Adrenal gland (tissue), 12 donors: ENCODE measurements around the gene SERPINB12. TPM values are rescaled to one million over a fixed set of nuclear protein-coding genes. Genes with fewer than 3 reads are reported as not detected.

ENCODE experiments used
- DNase-seq, 7 donors: peaks; one replicate each; pipeline ENCODE4 v3.0.0-alpha.2; 2019 to 2020
- H3K27ac ChIP-seq, 5 donors: fragments of 200-600 bp; sonication (generic) in 4 of 5; 1 replicate in 3 of 5; 2 replicates in 2 of 5; pipeline versions ENCODE4 v1.5.1 to v1.8.0; 2016 to 2020; ENCODE audit warnings: mild to moderate bottlenecking in 1 of 5
- H3K27me3 ChIP-seq: fragments of 200-600 bp; 2 replicates; pipeline ENCODE4 v1.8.0; 2021
- H3K36me3 ChIP-seq, 2 donors: fragments of 200-600 bp; replicated peaks in 1 of 2; 1 replicate in 1 of 2; 2 replicates in 1 of 2; pipeline versions ENCODE4 v1.5.1 to v1.8.0; 2018 to 2022
- H3K4me1 ChIP-seq, 2 donors: fragments of 200-600 bp; replicated peaks in 1 of 2; 1 replicate in 1 of 2; 2 replicates in 1 of 2; pipeline versions ENCODE4 v1.5.1 to v1.8.0; 2018 to 2021
- H3K4me3 ChIP-seq, 4 donors: fragments of 200-600 bp; sonication (generic) in 3 of 4; one replicate each; pipeline ENCODE4 v1.5.1; 2016 to 2018
- H3K9me3 ChIP-seq, 3 donors: fragments of 200-600 bp; sonication (generic) in 1 of 3; replicated peaks in 1 of 3; 1 replicate in 2 of 3; 2 replicates in 1 of 3; pipeline versions ENCODE4 v1.5.1 to v1.8.0; 2016 to 2021
- POLR2A ChIP-seq, 2 donors: fragments of 450-650 bp; IDR thresholded peaks; one replicate each; pipeline ENCODE4 v1.6.1; 2017; ENCODE audit warnings: antibody characterized with exemption in 2 of 2, mild to moderate bottlenecking in 2 of 2, moderate library complexity in 1 of 2
- WGBS, 4 donors: extraction: QIAGEN DNeasy Blood & Tissue Kit in 2 of 4; methylation state at CpG; one replicate each; pipeline versions ENCODE4 v1.1.5 to v1.1.7; 2013 to 2017; 5-methylcytosine and 5-hydroxymethylcytosine counted together
- intact Hi-C, 2 donors: fragments of 100-400 bp; cut with DNase I; formaldehyde crosslinking; loops; one replicate each; pipeline versions ENCODE4 v1.14.1 to v1.15.0; 2022 to 2023
- polyA plus RNA-seq, 3 donors: library from polyadenylated mRNA; stranded (reverse); fragments of 200-250 nt in 2 of 3; fragments of 350-450 nt in 1 of 3; fragmentation: Illumina TruSeq in 1 of 3; extraction: RNeasy Lipid Tissue Mini Kit (QIAGEN cat#74804) in 1 of 3; gene quantifications; one replicate each; pipeline ENCODE4 v1.2.3, GENCODE V29; 2013 to 2014
- total RNA-seq, 9 donors: library from RNA; depleted of rRNA in 4 of 9; stranded (reverse); fragments of >200 nt in 4 of 9; fragments of 120-200 nt in 1 of 9; fragmentation: NEBNext Ultra II Directional in 1 of 9; extraction: Animal tissue kit (Norgen Biotek cat#: 25700) in 1 of 9; gene quantifications; one replicate each; pipeline versions ENCODE4 v1.1.0 to v1.2.4, GENCODE V29; 2013 to 2023
- TF ChIP-seq, protein P1 (sequence below), 6 experiments: fragments of 450-650 bp in 4 of 6; fragments of 200-600 bp in 2 of 6; sonication (generic) in 1 of 6; IDR thresholded peaks; 1 replicate in 5 of 6; 2 replicates in 1 of 6; pipeline versions ENCODE4 v1.5.1 to v1.8.0; 2016 to 2021; ENCODE audit warnings: antibody characterized with exemption in 6 of 6, mild to moderate bottlenecking in 2 of 6, moderate library complexity in 1 of 6
- donor health status: healthy with polysubstance abuse.
- donor health status: Bipolar disorder and iron deficiency.
- donor health status: DM: yes; HTN: yes; CAD: no.
- donor health status: DM: no; HTN: no; CAD: no.
- donor health status: DM: no; HTN: no; CAD: no.
- donor health status: DM: yes; HTN: yes; CAD: no.

SERPINB12 gene
- total and polyA plus RNA-seq, 12 donors: 0.17 TPM; not detected in 11

DNA sequence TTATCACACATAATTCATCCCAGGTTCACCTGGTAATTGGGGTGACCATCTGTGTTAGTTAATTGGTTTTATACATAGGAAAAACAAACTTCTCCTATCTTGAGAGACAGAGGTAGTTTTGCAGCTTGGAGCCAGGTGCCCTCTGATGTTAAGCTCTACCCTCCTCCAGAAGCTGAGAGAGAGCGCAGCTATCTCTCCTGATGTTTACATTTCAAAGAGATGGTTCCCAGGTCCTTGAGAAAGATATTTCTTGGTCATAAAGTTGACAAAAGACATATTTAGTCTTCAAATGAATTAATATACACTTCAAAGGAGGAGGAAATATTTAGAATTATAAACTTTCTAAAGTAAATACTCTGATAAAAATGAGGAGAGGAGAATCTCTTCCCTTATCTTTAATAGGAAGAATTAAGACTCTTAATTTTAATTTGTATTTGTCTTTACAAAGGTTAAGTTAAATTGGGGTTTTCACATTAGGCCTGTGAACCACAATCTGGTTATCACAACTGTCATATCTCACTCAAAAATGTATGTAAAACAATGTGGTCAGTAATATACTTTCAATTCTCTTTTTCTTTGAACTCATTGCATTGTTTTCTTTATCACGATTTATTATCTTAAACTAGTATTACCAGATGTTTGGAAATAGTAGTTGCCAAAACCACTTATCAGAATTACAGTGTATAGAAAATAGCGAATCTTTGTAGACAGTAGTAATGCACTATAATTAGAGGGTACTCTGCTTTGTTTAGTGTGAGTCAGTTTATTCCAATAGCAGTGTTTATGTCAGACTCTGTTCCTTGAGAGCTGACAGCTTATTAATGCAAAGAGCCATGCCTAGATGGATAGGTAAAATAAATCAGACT is 75.1 kb downstream of the SERPINB12 start:
- Histone ChIP-seq H3K27ac (no peak overlapping the region), H3K4me3 (no peak overlapping the region), H3K36me3 (no peaks in the 10 kb centered on the region), H3K4me1 (no peaks in the 10 kb centered on the region), H3K9me3 (no peaks in the 10 kb centered on the region), H3K27me3 (no peaks in the 10 kb centered on the region)
- DNase-seq: no peak
- no peak for TF ChIP-seq POLR2A (IDR thresholded peaks at IDR 0.05)
- TF ChIP-seq, protein P1, sequence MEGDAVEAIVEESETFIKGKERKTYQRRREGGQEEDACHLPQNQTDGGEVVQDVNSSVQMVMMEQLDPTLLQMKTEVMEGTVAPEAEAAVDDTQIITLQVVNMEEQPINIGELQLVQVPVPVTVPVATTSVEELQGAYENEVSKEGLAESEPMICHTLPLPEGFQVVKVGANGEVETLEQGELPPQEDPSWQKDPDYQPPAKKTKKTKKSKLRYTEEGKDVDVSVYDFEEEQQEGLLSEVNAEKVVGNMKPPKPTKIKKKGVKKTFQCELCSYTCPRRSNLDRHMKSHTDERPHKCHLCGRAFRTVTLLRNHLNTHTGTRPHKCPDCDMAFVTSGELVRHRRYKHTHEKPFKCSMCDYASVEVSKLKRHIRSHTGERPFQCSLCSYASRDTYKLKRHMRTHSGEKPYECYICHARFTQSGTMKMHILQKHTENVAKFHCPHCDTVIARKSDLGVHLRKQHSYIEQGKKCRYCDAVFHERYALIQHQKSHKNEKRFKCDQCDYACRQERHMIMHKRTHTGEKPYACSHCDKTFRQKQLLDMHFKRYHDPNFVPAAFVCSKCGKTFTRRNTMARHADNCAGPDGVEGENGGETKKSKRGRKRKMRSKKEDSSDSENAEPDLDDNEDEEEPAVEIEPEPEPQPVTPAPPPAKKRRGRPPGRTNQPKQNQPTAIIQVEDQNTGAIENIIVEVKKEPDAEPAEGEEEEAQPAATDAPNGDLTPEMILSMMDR (IDR thresholded peaks at IDR 0.05): no peak
- intact Hi-C loops: no loop called here
- 30 to 40% (median 31%) methylated on average over 3 of the region's 3 CpGs for WGBS, 4 donors

DNA sequence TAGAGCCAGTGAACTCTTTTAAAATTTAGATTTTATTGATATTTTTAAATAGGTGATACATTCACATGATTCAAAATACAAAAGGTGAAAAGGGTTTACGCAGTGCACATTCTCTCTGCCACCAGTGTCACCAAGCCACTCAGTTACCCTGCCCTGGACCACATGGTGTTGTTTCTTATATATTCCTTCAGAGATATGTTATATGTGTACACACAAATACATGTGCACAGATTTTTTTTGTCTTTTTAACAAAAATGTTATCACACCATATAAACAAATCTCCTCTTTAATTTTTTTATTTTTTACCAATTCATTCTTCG is 75.7 kb downstream of the SERPINB12 start:
- no peak overlapping the region for H3K27ac ChIP-seq
- intact Hi-C loops: no loop called here
- H3K27me3 ChIP-seq: no peaks in the 10 kb centered on the region

More for the DNA sequence above, 75.7 kb downstream of the SERPINB12 start:
- no peak for DNase-seq
- Histone ChIP-seq H3K4me1 (no peaks in the 10 kb centered on the region), H3K4me3 (no peak overlapping the region), H3K36me3 (no peaks in the 10 kb centered on the region), H3K9me3 (no peaks in the 10 kb centered on the region)
- no peak for TF ChIP-seq POLR2A (IDR thresholded peaks at IDR 0.05)
- TF ChIP-seq, protein P1 (IDR thresholded peaks at IDR 0.05): no peak
- WGBS, 4 donors: 80 to 88% (median 86%) methylated on average over 2 of the region's 2 CpGs

Other genes starting within 250 kb of the SERPINB12 start
- gene BCL2, start 222.6 kb upstream of the SERPINB12 start, total RNA-seq: 1 to 10 TPM in 8 of 9 donors, under 1 TPM in 1; 0.85 to 7.7 (median 4.2) TPM
- gene BCL2, start 222.6 kb upstream of the SERPINB12 start, polyA plus RNA-seq: 1 to 10 TPM; 1.2 to 2.9 (median 1.5) TPM
- 100 to 1,000 TPM in 1 of 9 donors, 10 to 100 TPM in 8; 25.6 to 102 (median 51.6) TPM for gene KDSR, start 175.2 kb upstream of the SERPINB12 start, total RNA-seq
- gene KDSR, start 175.2 kb upstream of the SERPINB12 start, polyA plus RNA-seq: 10 to 100 TPM in 2 of 3 donors, 1 to 10 TPM in 1; 8.2 to 36.7 (median 15.1) TPM
- 10 to 100 TPM; 15.0 to 58.5 (median 41.2) TPM for gene VPS4B, start 119.9 kb upstream of the SERPINB12 start, total RNA-seq
- gene VPS4B, start 119.9 kb upstream of the SERPINB12 start, polyA plus RNA-seq: 10 to 100 TPM in 1 of 3 donors, 1 to 10 TPM in 2; 6.6 to 44.4 (median 9.4) TPM
- gene SERPINB5, start 65.4 kb upstream of the SERPINB12 start, total RNA-seq: under 1 TPM in 2 of 9 donors, not detected in 7; 0.06 to 0.29 TPM
- gene SERPINB5, start 65.4 kb upstream of the SERPINB12 start, polyA plus RNA-seq: under 1 TPM in 1 of 3 donors, not detected in 2; 0.07 TPM
- gene SERPINB13, start 45.0 kb downstream of the SERPINB12 start, total RNA-seq: not detected
- under 1 TPM in 1 of 3 donors, not detected in 2; 0.10 TPM for gene SERPINB13, start 45.0 kb downstream of the SERPINB12 start, polyA plus RNA-seq
- not detected for gene SERPINB4, start 101.9 kb downstream of the SERPINB12 start, total RNA-seq
- not detected for gene SERPINB4, start 101.9 kb downstream of the SERPINB12 start, polyA plus RNA-seq
- not detected for gene SERPINB3, start 119.5 kb downstream of the SERPINB12 start, total RNA-seq
- gene SERPINB3, start 119.5 kb downstream of the SERPINB12 start, polyA plus RNA-seq: under 1 TPM in 1 of 3 donors, not detected in 2; 0.34 TPM
- not detected for gene SERPINB11, start 160.6 kb downstream of the SERPINB12 start, total RNA-seq
- gene SERPINB11, start 160.6 kb downstream of the SERPINB12 start, polyA plus RNA-seq: under 1 TPM in 1 of 3 donors, not detected in 2; 0.07 TPM
- under 1 TPM in 1 of 9 donors, not detected in 8; 0.11 TPM for gene SERPINB7, start 233.0 kb downstream of the SERPINB12 start, total RNA-seq
- gene SERPINB7, start 233.0 kb downstream of the SERPINB12 start, polyA plus RNA-seq: not detected